HG02759 (cell line): ENCODE data around the gene NFKBIL1.
"Not testable (repeated sequence)": the region's sequence is repeated elsewhere in the genome, so short reads cannot be mapped to it uniquely, and the experiment has no call there.

Experiments used
- ATAC-seq: cut with Tn5 transposase; IDR thresholded peaks from one replicate; pipeline ENCODE4 v1.9.1; 2021; ENCODE audit warnings: mild to moderate bottlenecking, moderate library complexity; ENCODE audit not compliant: unreplicated experiment

NFKBIL1 gene, protein sequence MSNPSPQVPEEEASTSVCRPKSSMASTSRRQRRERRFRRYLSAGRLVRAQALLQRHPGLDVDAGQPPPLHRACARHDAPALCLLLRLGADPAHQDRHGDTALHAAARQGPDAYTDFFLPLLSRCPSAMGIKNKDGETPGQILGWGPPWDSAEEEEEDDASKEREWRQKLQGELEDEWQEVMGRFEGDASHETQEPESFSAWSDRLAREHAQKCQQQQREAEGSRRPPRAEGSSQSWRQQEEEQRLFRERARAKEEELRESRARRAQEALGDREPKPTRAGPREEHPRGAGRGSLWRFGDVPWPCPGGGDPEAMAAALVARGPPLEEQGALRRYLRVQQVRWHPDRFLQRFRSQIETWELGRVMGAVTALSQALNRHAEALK

DNA sequence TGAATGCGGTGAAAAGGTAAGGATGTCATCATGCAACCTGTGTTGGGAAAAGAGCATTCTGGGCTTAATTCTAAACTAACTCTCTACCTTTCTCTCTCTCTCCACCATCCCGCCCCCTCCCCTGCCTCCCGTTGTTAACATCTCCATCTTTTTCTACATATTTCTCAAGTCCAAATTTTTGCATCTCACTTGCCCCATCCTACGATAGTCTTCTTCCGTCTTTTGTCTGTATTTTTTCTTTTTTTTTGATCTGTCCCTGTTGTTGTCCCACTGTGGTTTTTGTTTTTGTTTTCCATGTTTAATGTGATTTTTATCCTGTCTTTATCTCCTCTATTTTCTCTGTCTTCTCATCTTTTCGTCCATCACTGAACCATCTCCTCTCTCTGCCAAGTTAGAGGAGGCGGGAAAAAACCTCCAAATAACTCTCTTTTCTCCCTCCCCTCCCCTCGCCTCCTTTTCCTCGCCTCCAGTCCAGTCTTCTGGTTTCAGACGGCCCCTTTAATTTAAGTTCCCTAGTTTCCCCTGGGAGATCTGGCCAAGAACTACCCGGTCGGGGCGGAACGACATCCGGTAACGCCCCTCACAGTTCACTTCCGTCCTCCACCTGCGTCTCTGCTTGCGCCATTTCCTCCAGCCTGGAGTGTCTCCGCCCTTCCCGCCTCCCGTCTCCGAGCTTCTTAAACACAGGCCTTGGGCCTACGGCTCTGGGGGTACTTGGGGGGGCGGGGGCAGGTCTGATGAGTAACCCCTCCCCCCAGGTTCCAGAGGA, at the start of gene NFKBIL1:
TSS of gene NFKBIL1 (plus strand) at position 651 of the 769 bp plus-strand sequence. CDS start at position 738, 87 bp downstream.
- ATAC-seq: peak; percentile 66

DNA sequence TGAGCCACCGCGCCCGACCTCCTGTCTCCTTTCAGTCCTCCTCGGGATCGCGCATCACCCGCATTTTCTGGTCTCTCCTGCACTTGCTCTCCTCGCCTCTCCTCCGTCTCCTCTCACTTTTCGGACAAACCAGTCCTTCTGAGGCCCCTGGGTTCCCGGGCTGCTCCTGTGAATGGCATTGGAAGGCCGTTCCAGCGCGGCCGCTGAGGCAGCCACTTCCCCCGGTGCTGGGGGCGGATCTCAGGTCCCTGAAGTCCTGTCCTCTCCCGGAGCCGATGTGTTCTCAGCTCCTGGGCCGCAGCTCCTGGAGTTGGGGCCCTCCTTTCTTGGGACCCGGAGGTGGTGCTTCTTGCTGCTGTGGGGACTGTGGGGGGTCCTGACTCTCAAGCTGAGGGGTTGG, 48.7 kb upstream of the NFKBIL1 start:
- ATAC-seq: no peak

DNA sequence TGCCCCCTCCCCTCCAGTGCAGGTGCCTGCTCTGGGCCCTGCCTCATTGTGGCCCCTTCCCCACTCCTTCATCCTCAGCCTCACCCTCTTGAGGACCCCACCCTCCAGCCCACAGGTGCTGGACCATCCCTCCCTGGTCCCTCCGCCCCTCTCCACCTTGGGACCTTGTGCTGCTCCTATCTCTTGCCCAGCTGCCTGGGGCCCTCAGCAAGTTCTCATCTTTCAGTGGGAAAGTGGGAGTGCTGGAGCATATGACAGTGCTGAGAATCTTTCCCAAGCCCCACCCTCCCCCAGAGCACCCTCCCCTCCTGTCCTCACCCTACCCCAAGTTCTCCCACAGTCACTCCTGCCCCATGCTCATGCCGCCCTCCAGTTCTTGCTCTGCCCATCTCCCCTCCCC, 47.8 kb upstream of the NFKBIL1 start:
- not testable (repeated sequence) for ATAC-seq

DNA sequence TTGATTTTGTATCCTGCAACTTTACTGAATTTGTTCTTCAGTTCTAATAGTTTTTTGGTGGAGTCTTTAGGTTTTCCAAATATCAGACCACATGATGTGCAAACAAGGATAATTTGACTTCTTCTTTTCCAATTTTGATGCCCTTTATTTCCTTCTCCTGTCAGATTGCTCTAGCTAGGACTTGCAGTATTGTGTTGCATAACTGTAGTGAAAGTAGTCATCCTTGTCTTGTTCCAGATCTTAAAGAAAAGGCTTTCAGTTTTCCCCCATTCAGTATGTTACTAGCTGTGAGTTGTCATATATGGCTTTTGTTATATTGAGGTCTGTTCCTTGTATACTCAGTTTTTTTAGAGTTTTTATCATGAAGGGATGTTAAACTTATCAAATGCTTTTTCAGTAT, 44.8 kb upstream of the NFKBIL1 start:
- ATAC-seq: no peak

DNA sequence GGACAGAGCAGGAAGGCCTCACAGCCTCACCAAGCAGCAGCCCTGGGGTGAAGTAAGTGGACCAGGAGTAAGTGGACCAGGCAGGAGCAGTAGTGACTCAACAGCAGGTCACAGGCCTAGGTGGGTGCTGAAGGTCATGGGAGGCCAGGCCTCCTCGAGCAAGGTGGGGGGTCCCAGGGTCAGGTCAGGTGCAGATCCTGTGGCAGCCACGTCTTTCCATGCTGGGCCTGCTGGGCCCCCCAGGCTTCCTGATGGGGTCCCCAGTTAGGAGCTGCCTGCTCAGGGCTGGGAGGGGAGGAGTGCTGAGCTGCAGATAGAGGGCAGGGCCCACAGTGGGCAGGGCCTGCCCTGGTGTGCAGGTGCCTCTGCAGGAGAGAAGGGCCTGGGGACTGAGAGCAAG, 38.4 kb upstream of the NFKBIL1 start:
- not testable (repeated sequence) for ATAC-seq

DNA sequence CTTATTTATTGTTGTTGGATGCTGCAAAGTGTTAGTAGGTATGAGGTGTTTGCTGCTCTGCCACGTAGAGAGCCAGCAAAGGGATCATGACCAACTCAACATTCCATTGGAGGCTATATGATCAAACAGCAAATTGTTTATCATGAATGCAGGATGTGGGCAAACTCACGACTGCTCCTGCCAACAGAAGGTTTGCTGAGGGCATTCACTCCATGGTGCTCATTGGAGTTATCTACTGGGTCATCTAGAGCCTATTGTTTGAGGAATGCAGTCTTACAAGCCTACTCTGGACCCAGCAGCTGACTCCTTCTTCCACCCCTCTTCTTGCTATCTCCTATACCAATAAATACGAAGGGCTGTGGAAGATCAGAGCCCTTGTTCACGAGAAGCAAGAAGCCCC, 37.4 kb upstream of the NFKBIL1 start:
- ATAC-seq: no peak

GRCh38 chr6:31513456-31514165, 33.8 kb upstream of the NFKBIL1 start:
- ATAC-seq: no peak

DNA sequence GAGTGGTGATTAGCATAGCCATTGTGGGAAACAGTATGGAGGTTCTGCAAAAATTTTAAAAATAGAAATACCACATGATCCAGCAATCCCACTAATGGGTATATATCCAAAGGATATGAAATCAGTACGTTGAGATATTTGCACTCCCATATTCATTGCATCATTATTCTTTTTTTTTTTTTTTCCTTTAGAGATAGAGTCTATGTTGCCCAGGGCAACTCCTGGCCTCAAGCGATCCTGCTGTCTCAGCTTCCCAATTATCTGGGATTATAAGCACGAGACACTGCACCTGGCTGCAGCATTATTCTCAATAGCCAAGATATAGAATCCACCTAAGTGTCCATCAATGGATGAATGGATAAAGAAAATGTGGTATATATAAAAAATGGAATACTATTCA, 25.6 kb upstream of the NFKBIL1 start:
- ATAC-seq: no peak

DNA sequence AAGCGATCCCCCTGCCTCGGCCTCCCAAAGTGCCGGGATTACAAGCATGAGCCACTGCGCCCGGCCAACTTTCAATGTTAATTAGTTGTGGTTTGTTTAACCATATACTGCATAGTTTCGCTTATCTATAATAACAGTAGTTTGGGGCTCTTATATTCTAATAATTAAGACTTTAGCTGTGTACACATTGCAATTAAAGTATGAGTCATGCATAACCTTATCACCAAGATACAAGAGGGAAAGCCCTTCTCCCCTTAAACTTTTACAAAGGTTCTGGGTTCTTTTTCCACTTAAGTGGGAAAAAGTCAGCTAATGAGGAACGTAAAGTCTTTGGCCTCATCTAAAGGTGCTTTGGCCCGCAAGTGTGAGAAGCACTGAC, 21.9 kb upstream of the NFKBIL1 start:
- no peak for ATAC-seq

DNA sequence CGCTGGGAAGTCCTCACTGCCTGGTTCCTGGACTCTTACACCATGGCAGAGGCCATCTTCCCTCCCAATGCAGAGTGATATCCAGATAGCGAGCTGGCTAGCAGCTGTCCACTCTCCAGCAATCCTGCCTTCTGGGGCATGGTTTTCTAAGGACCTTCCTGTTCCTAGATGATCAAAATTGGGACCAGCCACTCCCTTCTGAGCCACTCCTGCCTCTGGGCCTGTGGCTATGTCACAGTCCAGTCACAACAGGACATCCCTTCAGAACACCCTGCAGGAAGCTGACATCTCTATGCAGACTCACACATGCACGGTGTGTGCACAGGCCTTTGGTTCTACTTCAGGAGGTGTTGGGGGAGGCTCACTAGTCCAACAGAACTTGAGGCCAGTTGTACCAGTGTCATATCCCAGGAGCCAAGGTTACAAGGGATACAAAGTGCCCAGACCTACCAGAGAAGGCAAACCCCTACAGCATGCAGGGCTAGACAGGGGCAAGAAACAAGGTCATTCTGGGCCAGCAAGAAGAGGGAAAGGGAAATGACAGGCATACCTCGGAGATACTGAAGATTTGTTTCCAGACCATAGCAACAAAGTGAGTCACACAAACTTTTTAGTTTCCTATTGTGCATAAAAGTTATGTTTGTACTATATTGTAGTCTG, 21.3 kb upstream of the NFKBIL1 start:
- no peak for ATAC-seq

- ATAC-seq: no peak
These were observed 19.1 kb upstream of the NFKBIL1 start for GRCh38 chr6:31528307-31528777.

- no peak for ATAC-seq
These were observed 18.5 kb upstream of the NFKBIL1 start, which contains the start of gene MCCD1 for GRCh38 chr6:31528821-31529328. MCCD1 (plus strand) TSS chr6:31528962; CDS start chr6:31529015, 53 bp downstream.

DNA sequence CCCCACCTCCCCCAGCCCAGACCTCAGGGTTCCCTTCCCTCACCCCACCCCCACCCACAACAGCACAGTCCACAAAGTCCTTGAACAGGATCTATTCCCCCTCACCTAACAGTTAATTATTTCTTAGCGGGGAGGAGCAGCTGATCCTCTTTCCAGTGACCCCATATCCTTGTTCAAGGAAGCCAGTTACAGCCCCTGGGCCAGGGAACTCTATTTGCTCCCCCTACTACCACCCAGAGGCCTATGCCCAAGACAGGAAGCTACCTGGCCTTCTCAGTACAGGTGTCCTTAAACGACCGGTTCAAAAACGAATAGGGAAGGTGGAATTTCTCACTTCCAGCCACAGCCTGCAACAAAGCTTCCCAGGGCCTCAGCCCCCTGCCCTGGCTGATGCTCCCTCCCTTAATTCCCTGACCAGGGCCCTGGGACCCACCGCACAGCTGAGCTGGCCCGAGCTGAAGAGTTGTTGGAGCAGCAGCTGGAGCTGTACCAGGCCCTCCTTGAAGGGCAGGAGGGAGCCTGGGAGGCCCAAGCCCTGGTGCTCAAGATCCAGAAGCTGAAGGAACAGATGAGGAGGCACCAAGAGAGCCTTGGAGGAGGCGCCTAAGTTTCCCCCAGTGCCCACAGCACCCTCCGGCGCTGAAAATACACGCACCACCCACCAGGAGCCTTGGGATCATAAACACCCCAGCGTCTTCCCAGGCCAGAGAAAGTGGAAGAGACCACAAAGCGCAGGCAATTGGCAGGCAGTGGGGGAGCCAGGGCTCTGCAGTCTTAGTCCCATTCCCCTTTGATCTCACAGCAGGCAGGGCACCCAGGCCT, 17.9 kb upstream of the NFKBIL1 start:
- ATAC-seq: no peak

GRCh38 chr6:31530659-31531058, 16.7 kb upstream of the NFKBIL1 start:
- ATAC-seq: no peak

GRCh38 chr6:31531162-31531561, 16.2 kb upstream of the NFKBIL1 start:
- ATAC-seq: no peak

DNA sequence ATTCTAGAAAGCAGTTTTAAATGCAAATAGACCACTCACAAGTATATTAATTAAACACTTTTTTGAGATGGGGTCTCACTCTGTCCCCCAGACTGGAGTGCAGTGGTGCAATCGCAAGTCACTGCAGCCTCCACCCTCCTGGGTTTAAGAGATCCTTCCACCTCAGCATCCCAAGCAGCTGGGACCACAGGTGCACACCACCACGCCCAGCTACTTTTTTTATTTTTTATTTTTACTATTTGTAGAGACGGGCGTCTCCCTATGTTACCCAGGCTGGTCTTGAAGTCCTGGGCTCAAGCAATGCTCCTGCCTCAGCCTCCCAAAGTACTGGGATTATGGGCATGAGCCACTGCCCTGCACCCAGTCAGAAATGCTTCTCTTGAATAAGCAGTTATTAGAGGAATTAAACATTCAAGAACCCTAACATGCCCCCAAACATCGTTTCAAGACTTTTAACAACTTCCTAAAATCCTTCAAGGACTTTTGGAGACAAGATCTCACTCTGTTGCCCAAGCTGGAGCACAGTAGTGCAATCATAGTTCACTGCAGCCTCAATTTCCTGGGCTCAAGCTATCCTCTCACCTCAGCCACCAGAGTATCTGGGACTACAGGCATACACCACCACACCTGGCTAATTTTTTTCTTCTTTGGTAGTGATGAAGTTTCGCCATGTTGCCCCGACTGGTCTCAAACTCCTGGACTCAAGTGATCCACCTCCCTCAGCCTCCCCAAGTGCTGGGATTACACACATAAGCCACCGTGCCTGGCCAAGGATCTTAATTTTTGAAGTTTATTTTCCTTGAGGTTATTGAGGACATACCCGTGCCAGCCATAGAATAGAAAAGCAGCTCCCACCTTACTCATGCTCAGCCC, 15.4 kb upstream of the NFKBIL1 start:
- no peak for ATAC-seq

DNA sequence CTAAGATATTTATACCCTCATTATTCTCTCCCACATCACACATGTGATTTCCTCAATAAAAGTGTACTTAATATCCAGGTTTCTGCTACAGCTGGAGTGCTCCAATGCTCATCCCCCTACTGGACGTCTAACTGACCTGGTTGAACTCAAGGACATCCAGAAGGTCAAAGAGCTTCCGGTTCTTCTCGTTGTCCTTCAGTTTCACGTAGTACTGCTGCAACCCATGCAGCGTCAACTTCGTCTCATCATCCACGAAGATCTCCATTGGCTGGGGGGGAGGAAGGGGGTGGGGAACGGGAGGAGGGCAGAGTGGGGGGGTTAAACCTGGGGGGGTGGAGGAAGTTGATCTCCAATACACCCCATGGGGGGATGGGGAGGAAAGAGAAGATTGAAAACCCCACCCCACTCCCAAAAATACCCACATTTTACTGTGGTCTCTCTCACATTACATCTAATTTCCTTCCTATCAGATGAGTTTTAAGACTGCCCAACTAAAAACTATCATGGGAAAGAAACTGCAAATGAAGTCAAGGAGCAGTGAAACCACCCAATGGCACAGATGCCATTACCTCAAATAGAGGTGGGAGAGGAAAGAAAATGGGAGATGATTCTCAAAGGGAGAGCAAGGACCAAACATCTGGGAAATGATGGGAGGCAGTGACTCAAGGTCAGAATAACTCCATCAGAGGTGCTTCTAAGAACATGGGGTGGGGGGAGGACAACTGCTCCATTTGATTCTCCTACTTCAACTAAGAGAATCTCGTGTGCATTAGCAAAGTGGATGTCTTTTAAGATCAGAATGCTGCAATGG, 14.6 kb upstream of the NFKBIL1 start:
- ATAC-seq: no peak

DNA sequence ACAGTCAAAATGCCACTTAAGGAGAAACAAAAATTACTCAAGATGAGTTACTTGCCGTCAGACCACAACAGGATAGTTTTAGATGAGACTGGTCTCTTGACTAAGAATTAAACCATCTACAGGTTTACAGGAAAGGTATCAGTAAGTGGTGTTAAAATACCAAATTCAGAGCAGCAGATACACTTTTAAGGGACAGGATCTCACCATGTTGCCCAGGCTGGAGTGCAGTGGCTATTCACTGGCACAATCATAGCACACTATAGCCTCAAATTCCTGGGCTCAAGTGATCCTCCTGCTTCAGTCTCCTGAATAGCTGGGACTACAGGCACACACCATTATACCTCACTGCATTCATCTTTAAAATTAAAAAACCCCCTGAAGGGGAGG, 14.0 kb upstream of the NFKBIL1 start:
- ATAC-seq: no peak
